K562 (cell line): ENCODE data around the gene GALNS. TPM values are rescaled to one million over a fixed set of nuclear protein-coding genes. Genes with fewer than 3 reads are reported as not detected.
A peak's percentile ranks its signal among the peaks of the same experiment; 100 is the strongest.

ENCODE experiments used
- FOXM1 ChIP-seq, 2 experiments: fragments of 450-650 bp in 1 of 2; sonication (generic) in 1 of 2; formaldehyde crosslinking in 1 of 2; IDR thresholded peaks; 2 replicates each; pipeline versions ENCODE4 v1.6.1 to v1.9.0; 2017 to 2022; ENCODE audit warnings: low read depth in 2 of 2, mild to moderate bottlenecking in 2 of 2, missing genetic modification reagents in 1 of 2, moderate library complexity in 1 of 2
- MEF2D ChIP-seq: conservative IDR thresholded peaks from 2 replicates; pipeline ENCODE4 v1.6.1; 2016; ENCODE audit warnings: low read depth, missing genetic modification characterization, missing compliant biosample characterization
- MYNN ChIP-seq, 2 experiments: sonication (generic); formaldehyde crosslinking in 1 of 2; IDR thresholded peaks; 2 replicates each; pipeline versions ENCODE4 v1.5.0 to v1.6.1; 2016 to 2020; ENCODE audit warnings: antibody characterized with exemption in 1 of 2, missing genetic modification reagents in 1 of 2
- NRF1 ChIP-seq, 2 experiments: fragments of 450-650 bp; IDR thresholded peaks in 1 of 2; conservative IDR thresholded peaks in 1 of 2; 2 replicates each; pipeline ENCODE4 v1.6.1; 2014; ENCODE audit warnings: mild to moderate bottlenecking in 2 of 2
- PHB ChIP-seq: fragments of 250-450 bp; sonication (Bioruptor Pico); IDR thresholded peaks from 2 replicates; pipeline ENCODE4 v1.5.0; 2021
- POLR2AphosphoS2 ChIP-seq: IDR thresholded peaks from 2 replicates; pipeline ENCODE4 v1.6.1; 2012; ENCODE audit warnings: low read length, improper control_type of control experiment
- RFX7 ChIP-seq: fragments of 250-450 bp; sonication (Bioruptor Pico); IDR thresholded peaks from 2 replicates; pipeline ENCODE4 v1.5.1; 2021; ENCODE audit warnings: mild to moderate bottlenecking
- SAFB2 ChIP-seq: fragments of 200-400 bp; formaldehyde crosslinking; IDR thresholded peaks from 2 replicates; pipeline ENCODE4 v1.6.1; 2018; ENCODE audit warnings: borderline replicate concordance, low read length, low read depth, moderate library complexity; ENCODE audit not compliant: severe bottlenecking
- TEAD2 ChIP-seq: fragments of 450-650 bp; IDR thresholded peaks from 2 replicates; pipeline ENCODE4 v1.6.1; 2016; ENCODE audit warnings: missing genetic modification characterization, control low read depth, missing compliant biosample characterization
- THRAP3 ChIP-seq: fragments of 450-650 bp; IDR thresholded peaks from 2 replicates; pipeline ENCODE4 v1.6.1; 2016; ENCODE audit warnings: mild to moderate bottlenecking, inconsistent platforms, borderline replicate concordance
- ZNF175 ChIP-seq: fragments of 200-800 bp; sonication (Bioruptor generic); IDR thresholded peaks from 2 replicates; pipeline ENCODE4 v1.6.1; 2016; ENCODE audit warnings: low read depth, mild to moderate bottlenecking, missing genetic modification characterization, missing compliant biosample characterization
- ZNF408 ChIP-seq: fragments of 250-450 bp; sonication (Bioruptor Pico); IDR thresholded peaks from 2 replicates; pipeline ENCODE4 v1.4.0; 2020; ENCODE audit warnings: low read depth, mild to moderate bottlenecking, moderate library complexity
- ZNF717 ChIP-seq: fragments of 250-450 bp; sonication (Bioruptor Pico); IDR thresholded peaks from 2 replicates; pipeline ENCODE4 v1.5.0; 2021
- polyA plus RNA-seq, 8 experiments: library from polyadenylated mRNA; depleted of rRNA in 4 of 8; stranded (reverse) in 5 of 8; unstranded in 3 of 8; fragments of >200 nt; fragmentation: Nextera tagmentation in 2 of 8; fragmentation: Illumina TruSeq in 1 of 8; extraction: Ambion mirVana in 2 of 8; extraction: Trizol in 1 of 8; gene quantifications; 2 replicates each; pipeline versions ENCODE4 v1.2.1 to v1.2.3, GENCODE V29; 2011 to 2014; ENCODE audit warnings: inconsistent platforms in 1 of 8, missing spikeins in 1 of 8
- total RNA-seq, 7 experiments: library from RNA; depleted of rRNA in 6 of 7; stranded (reverse); fragments of >200 nt in 6 of 7; fragmentation: Illumina TruSeq in 2 of 7; extraction: Trizol in 2 of 7; gene quantifications; 2 replicates each; pipeline versions ENCODE4 v1.2.1 to v1.2.3, GENCODE V29; 2011 to 2021; ENCODE audit warnings: low replicate concordance in 1 of 7
- TF ChIP-seq, protein P1 (sequence below): fragments of 200-600 bp; sonication (generic); IDR thresholded peaks from one replicate; pipeline ENCODE4 v1.6.1; 2012; ENCODE audit warnings: mild to moderate bottlenecking, low read depth, low read length, inconsistent platforms

Gene GALNS
- total and polyA plus RNA-seq, 9 of the 15 experiments (the other 6 are each of a cell fraction or from before 2014, with no cell fraction given) = 0.38 to 13.2 (median 4.3) TPM

DNA sequence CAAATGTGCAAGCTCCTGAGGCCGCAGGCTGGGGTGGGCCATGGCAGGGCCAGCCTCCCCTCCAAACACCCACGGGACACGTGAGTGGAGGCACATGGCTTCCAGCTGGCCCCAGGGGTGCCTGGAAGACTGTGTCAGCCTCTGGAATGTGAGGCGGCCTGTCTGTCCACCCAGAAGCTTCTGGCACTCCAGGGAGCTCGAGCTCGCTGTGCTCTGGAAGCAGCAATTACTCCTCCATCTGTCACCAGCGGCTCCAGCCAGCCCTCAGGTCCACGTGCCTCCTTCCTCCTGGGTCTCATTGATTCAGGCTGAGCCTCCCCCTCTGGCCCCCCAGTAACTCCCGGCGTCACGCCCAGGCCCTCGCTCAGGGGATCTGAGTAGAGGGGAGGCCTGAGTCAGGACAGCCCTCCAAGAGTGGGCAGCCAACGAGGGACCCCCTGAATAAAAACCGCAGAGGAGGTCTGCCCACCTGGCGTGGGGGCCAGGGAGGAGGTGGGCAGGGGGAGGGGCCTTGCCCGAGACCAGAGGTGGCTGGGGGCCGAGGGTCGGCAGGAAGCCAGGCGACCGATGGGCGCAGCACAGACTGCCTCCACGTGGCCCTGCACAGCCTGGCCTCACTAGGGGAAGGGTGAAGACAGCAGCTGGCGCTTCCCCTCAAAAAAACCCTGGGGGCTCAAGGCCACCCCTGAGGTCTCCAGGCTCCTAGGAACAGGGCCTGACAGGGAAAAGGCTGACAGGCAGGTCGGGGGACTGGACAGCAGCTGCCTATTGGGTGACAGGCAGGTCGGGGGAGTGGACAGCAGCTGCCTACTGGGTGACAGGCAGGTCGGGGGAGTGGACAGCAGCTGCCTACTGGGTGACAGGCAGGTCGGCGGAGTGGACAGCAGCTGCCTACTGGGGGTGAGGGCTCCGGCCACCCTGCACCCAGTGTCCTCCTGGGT is 83.6 kb downstream of the GALNS start (continued):
- TF ChIP-seq SAFB2 = no peak
- no peak for TF ChIP-seq PHB
- no peak for TF ChIP-seq POLR2AphosphoS2
- TF ChIP-seq NRF1 (conservative IDR thresholded peaks at IDR 0.05 in 1 of 2, IDR thresholded peaks at IDR 0.05 in 1 of 2) = no peak
- no peak for TF ChIP-seq THRAP3
- TF ChIP-seq ZNF175 = no peak
- 0 out of 2 replicates have a peak, but pooled peaks have one; percentile 29 for TF ChIP-seq TEAD2 (tag)
- TF ChIP-seq RFX7 (CRISPR knock-in tag) = no peak
- TF ChIP-seq FOXM1 (IDR thresholded peaks at IDR 0.05; ENCODE audit: low read depth) = no peak
- no peak for TF ChIP-seq FOXM1 (CRISPR knock-in tag; IDR thresholded peaks at IDR 0.05; ENCODE audit: low read depth)
- no peak for TF ChIP-seq MEF2D (tag)
- no peak for TF ChIP-seq MYNN (IDR thresholded peaks at IDR 0.05)
- no peak for TF ChIP-seq MYNN (CRISPR knock-in tag; IDR thresholded peaks at IDR 0.05)
- TF ChIP-seq, protein P1, sequence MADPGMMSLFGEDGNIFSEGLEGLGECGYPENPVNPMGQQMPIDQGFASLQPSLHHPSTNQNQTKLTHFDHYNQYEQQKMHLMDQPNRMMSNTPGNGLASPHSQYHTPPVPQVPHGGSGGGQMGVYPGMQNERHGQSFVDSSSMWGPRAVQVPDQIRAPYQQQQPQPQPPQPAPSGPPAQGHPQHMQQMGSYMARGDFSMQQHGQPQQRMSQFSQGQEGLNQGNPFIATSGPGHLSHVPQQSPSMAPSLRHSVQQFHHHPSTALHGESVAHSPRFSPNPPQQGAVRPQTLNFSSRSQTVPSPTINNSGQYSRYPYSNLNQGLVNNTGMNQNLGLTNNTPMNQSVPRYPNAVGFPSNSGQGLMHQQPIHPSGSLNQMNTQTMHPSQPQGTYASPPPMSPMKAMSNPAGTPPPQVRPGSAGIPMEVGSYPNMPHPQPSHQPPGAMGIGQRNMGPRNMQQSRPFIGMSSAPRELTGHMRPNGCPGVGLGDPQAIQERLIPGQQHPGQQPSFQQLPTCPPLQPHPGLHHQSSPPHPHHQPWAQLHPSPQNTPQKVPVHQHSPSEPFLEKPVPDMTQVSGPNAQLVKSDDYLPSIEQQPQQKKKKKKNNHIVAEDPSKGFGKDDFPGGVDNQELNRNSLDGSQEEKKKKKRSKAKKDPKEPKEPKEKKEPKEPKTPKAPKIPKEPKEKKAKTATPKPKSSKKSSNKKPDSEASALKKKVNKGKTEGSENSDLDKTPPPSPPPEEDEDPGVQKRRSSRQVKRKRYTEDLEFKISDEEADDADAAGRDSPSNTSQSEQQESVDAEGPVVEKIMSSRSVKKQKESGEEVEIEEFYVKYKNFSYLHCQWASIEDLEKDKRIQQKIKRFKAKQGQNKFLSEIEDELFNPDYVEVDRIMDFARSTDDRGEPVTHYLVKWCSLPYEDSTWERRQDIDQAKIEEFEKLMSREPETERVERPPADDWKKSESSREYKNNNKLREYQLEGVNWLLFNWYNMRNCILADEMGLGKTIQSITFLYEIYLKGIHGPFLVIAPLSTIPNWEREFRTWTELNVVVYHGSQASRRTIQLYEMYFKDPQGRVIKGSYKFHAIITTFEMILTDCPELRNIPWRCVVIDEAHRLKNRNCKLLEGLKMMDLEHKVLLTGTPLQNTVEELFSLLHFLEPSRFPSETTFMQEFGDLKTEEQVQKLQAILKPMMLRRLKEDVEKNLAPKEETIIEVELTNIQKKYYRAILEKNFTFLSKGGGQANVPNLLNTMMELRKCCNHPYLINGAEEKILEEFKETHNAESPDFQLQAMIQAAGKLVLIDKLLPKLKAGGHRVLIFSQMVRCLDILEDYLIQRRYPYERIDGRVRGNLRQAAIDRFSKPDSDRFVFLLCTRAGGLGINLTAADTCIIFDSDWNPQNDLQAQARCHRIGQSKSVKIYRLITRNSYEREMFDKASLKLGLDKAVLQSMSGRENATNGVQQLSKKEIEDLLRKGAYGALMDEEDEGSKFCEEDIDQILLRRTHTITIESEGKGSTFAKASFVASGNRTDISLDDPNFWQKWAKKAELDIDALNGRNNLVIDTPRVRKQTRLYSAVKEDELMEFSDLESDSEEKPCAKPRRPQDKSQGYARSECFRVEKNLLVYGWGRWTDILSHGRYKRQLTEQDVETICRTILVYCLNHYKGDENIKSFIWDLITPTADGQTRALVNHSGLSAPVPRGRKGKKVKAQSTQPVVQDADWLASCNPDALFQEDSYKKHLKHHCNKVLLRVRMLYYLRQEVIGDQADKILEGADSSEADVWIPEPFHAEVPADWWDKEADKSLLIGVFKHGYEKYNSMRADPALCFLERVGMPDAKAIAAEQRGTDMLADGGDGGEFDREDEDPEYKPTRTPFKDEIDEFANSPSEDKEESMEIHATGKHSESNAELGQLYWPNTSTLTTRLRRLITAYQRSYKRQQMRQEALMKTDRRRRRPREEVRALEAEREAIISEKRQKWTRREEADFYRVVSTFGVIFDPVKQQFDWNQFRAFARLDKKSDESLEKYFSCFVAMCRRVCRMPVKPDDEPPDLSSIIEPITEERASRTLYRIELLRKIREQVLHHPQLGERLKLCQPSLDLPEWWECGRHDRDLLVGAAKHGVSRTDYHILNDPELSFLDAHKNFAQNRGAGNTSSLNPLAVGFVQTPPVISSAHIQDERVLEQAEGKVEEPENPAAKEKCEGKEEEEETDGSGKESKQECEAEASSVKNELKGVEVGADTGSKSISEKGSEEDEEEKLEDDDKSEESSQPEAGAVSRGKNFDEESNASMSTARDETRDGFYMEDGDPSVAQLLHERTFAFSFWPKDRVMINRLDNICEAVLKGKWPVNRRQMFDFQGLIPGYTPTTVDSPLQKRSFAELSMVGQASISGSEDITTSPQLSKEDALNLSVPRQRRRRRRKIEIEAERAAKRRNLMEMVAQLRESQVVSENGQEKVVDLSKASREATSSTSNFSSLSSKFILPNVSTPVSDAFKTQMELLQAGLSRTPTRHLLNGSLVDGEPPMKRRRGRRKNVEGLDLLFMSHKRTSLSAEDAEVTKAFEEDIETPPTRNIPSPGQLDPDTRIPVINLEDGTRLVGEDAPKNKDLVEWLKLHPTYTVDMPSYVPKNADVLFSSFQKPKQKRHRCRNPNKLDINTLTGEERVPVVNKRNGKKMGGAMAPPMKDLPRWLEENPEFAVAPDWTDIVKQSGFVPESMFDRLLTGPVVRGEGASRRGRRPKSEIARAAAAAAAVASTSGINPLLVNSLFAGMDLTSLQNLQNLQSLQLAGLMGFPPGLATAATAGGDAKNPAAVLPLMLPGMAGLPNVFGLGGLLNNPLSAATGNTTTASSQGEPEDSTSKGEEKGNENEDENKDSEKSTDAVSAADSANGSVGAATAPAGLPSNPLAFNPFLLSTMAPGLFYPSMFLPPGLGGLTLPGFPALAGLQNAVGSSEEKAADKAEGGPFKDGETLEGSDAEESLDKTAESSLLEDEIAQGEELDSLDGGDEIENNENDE = no peak
- peak; percentile 28; the same call in 1 of the 2 replicates for TF ChIP-seq ZNF717 (CRISPR knock-in tag)
- TF ChIP-seq ZNF408 (CRISPR knock-in tag) = no peak
